ENCODE results near the gene GTF2F2. TPM values are rescaled to one million over a fixed set of nuclear protein-coding genes. Genes with fewer than 3 reads are reported as not detected.

Gene GTF2F2
- total and polyA plus RNA-seq, 9 of the 15 experiments (the other 6 are each of a cell fraction or from before 2014, with no cell fraction given): 19.7 to 44.8 (median 32.4) TPM

GRCh38 chr13:45316996-45317395 is 196.7 kb downstream of the GTF2F2 start (continued):
- TF ChIP-seq CREM (IDR thresholded peaks at IDR 0.05; ENCODE audit: low read depth) (no peak), ETS2 (tag; IDR thresholded peaks at IDR 0.05; ENCODE audit: borderline replicate concordance, poor library complexity, severe bottlenecking) (no peak), USF1 (CRISPR knock-in tag; IDR thresholded peaks at IDR 0.05) (no peak), RREB1 (CRISPR knock-in tag; IDR thresholded peaks at IDR 0.05) (no peak), CBX8 (IDR thresholded peaks at IDR 0.05; ENCODE audit: borderline replicate concordance, extremely low read depth, low read depth, low read length, poor library complexity, severe bottlenecking) (no peak), ID3 (CRISPR knock-in tag; IDR thresholded peaks at IDR 0.05) (no peak), ID3 (tag; IDR thresholded peaks at IDR 0.05) (no peak), DLX4 (CRISPR knock-in tag; IDR thresholded peaks at IDR 0.05) (no peak), ZBTB49 (CRISPR knock-in tag; IDR thresholded peaks at IDR 0.05; ENCODE audit: borderline replicate concordance) (no peak), PTRF (tag; IDR thresholded peaks at IDR 0.05) (peak; percentile 66), TEAD1 (CRISPR knock-in tag; IDR thresholded peaks at IDR 0.05) (0 out of 4 replicates have a peak, but pooled peaks of 1 of the 2 experiments have one; percentile 35), HINFP (tag; conservative IDR thresholded peaks at IDR 0.05; ENCODE audit: low read depth) (0 out of 2 replicates have a peak, but pooled peaks have one; percentile 34), HSF4 (CRISPR knock-in tag; IDR thresholded peaks at IDR 0.05; ENCODE audit: borderline replicate concordance) (no peak), MECOM (CRISPR knock-in tag; IDR thresholded peaks at IDR 0.05) (peak; percentile 73; the same call in 1 of the 2 replicates), ZNF436 (CRISPR knock-in tag; IDR thresholded peaks at IDR 0.05) (no peak), PHF21A (IDR thresholded peaks at IDR 0.05; ENCODE audit: borderline replicate concordance, low read depth) (no peak)
